Suprapubic skin (tissue), 4 donors: ENCODE data around the gene GEMIN8. TPM values are rescaled to one million over a fixed set of nuclear protein-coding genes. Genes with fewer than 3 reads are reported as not detected.

Experiments
- DNase-seq, 2 donors: peaks; one replicate each; pipeline ENCODE4 v3.0.0-alpha.2; 2019; ENCODE audit warnings: low spot score in 2 of 2
- H3K27ac ChIP-seq: fragments of 200-600 bp; sonication (generic); one replicate; pipeline ENCODE4 v1.5.1; 2019
- H3K27me3 ChIP-seq: fragments of 200-600 bp; sonication (generic); one replicate; pipeline ENCODE4 v1.5.1; 2019
- H3K36me3 ChIP-seq: fragments of 200-600 bp; sonication (generic); one replicate; pipeline ENCODE4 v1.5.1; 2019
- H3K4me1 ChIP-seq: fragments of 200-600 bp; sonication (generic); one replicate; pipeline ENCODE4 v1.5.1; 2019
- H3K4me3 ChIP-seq: fragments of 200-600 bp; sonication (generic); one replicate; pipeline ENCODE4 v1.5.1; 2019; ENCODE audit warnings: mild to moderate bottlenecking
- H3K9me3 ChIP-seq: fragments of 200-600 bp; sonication (generic); one replicate; pipeline ENCODE4 v1.5.1; 2019
- EP300 ChIP-seq: sonication (generic); formaldehyde crosslinking; IDR thresholded peaks from one replicate; pipeline ENCODE4 v1.6.1; 2017; ENCODE audit warnings: antibody characterized with exemption
- POLR2A ChIP-seq, 2 donors: fragments of 450-650 bp; IDR thresholded peaks; one replicate each; pipeline ENCODE4 v1.6.1; 2017; ENCODE audit warnings: antibody characterized with exemption in 2 of 2, mild to moderate bottlenecking in 2 of 2, moderate library complexity in 2 of 2
- POLR2AphosphoS5 ChIP-seq, 3 donors: sonication (generic); formaldehyde crosslinking; IDR thresholded peaks; one replicate each; pipeline ENCODE4 v1.6.1; 2017; ENCODE audit warnings: antibody characterized with exemption in 3 of 3
- WGBS: methylation state at CpG from one replicate; pipeline ENCODE4 v1.1.5; 2018; 5-methylcytosine and 5-hydroxymethylcytosine counted together
- total RNA-seq, 4 donors: library from RNA; depleted of rRNA; stranded (reverse); fragments of >200 nt; gene quantifications; one replicate each; pipeline ENCODE4 v1.1.0, GENCODE V29; 2016
- TF ChIP-seq, protein P1 (sequence below), 2 donors: fragments of 200-600 bp in 1 of 2; fragments of 450-650 bp in 1 of 2; sonication (generic) in 1 of 2; IDR thresholded peaks; one replicate each; pipeline ENCODE4 v1.5.1; 2016 to 2019; ENCODE audit warnings: antibody characterized with exemption in 2 of 2, mild to moderate bottlenecking in 1 of 2, moderate library complexity in 1 of 2

The GEMIN8 gene
- total RNA-seq, 4 donors from 2014 or later: 19.2 to 36.2 (median 22.3) TPM

- Histone ChIP-seq H3K4me1 (no peaks in the 10 kb centered on the region), H3K27me3 (no peaks in the 10 kb centered on the region), H3K27ac (no peak overlapping the region), H3K9me3 (no peaks in the 10 kb centered on the region), H3K36me3 (no peaks in the 10 kb centered on the region), H3K4me3 (no peak overlapping the region)
- WGBS: 70% methylated on average over 19 of the region's 19 CpGs
- DNase-seq: no peak
- no peak for TF ChIP-seq POLR2AphosphoS5 (IDR thresholded peaks at IDR 0.05)
- TF ChIP-seq, protein P1, sequence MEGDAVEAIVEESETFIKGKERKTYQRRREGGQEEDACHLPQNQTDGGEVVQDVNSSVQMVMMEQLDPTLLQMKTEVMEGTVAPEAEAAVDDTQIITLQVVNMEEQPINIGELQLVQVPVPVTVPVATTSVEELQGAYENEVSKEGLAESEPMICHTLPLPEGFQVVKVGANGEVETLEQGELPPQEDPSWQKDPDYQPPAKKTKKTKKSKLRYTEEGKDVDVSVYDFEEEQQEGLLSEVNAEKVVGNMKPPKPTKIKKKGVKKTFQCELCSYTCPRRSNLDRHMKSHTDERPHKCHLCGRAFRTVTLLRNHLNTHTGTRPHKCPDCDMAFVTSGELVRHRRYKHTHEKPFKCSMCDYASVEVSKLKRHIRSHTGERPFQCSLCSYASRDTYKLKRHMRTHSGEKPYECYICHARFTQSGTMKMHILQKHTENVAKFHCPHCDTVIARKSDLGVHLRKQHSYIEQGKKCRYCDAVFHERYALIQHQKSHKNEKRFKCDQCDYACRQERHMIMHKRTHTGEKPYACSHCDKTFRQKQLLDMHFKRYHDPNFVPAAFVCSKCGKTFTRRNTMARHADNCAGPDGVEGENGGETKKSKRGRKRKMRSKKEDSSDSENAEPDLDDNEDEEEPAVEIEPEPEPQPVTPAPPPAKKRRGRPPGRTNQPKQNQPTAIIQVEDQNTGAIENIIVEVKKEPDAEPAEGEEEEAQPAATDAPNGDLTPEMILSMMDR (IDR thresholded peaks at IDR 0.05): no peak
- no peak for TF ChIP-seq EP300
- no peak for TF ChIP-seq POLR2A (IDR thresholded peaks at IDR 0.05)
Observed at GRCh38 chrX:14064626-14065432, 35.1 kb upstream of the GEMIN8 start.

- Histone ChIP-seq H3K4me1 (no peaks in the 10 kb centered on the region), H3K27me3 (no peaks in the 10 kb centered on the region)
- WGBS: 76% methylated on average over 1 of the region's 1 CpG
Observed at GRCh38 chrX:14062524-14062923, 32.8 kb upstream of the GEMIN8 start.

GRCh38 chrX:14056206-14056605, 26.5 kb upstream of the GEMIN8 start:
- WGBS: 33% methylated on average over 1 of the region's 1 CpG
- H3K4me1 ChIP-seq: no peaks in the 10 kb centered on the region
- TF ChIP-seq, protein P1 (IDR thresholded peaks at IDR 0.05): no peak
- TF ChIP-seq EP300: no peak
- no peak for TF ChIP-seq POLR2AphosphoS5 (IDR thresholded peaks at IDR 0.05)
- TF ChIP-seq POLR2A (IDR thresholded peaks at IDR 0.05): no peak
- H3K27ac ChIP-seq: no peak overlapping the region
- H3K9me3 ChIP-seq: no peaks in the 10 kb centered on the region
- no peaks in the 10 kb centered on the region for H3K27me3 ChIP-seq
- DNase-seq: no peak
- no peaks in the 10 kb centered on the region for H3K36me3 ChIP-seq
- H3K4me3 ChIP-seq: no peak overlapping the region

More at GRCh38 chrX:14062524-14062923, 32.8 kb upstream of the GEMIN8 start:
- Histone ChIP-seq H3K36me3 (no peaks in the 10 kb centered on the region), H3K4me3 (no peak overlapping the region), H3K27ac (no peak overlapping the region), H3K9me3 (no peaks in the 10 kb centered on the region)
- TF ChIP-seq POLR2A (IDR thresholded peaks at IDR 0.05) (no peak), POLR2AphosphoS5 (IDR thresholded peaks at IDR 0.05) (no peak), EP300 (no peak)
- TF ChIP-seq, protein P1 (IDR thresholded peaks at IDR 0.05): no peak
- DNase-seq: no peak

DNA sequence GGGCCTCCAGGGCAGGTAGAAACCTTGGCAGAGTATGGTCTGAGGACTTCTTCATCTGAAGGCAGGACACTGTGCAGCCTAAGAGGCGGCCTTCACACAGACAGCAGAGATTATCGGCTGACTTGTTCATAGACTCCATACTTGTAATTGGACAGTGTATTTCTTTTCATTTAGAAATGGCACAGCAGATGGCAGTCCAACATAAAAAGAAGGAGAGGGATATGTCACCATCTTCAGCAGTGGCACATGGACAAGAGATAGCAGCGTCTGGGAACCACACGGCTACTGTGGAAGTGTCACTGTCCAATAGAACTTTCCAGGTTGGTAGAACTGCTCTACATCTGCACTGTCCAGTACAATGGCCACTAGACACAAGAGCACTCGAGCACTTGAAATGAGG, 21.7 kb upstream of the GEMIN8 start:
- no peaks in the 10 kb centered on the region for H3K36me3 ChIP-seq
- 65% methylated on average over 5 of the region's 5 CpGs for WGBS
- DNase-seq: no peak
- H3K4me3 ChIP-seq: no peak overlapping the region
- TF ChIP-seq, protein P1 (IDR thresholded peaks at IDR 0.05): no peak
- TF ChIP-seq POLR2A (IDR thresholded peaks at IDR 0.05) (no peak), POLR2AphosphoS5 (IDR thresholded peaks at IDR 0.05) (no peak), EP300 (no peak)
- no peaks in the 10 kb centered on the region for H3K9me3 ChIP-seq
- no peak overlapping the region for H3K27ac ChIP-seq
- no peaks in the 10 kb centered on the region for H3K4me1 ChIP-seq
- no peaks in the 10 kb centered on the region for H3K27me3 ChIP-seq

- Histone ChIP-seq H3K9me3 (no peaks in the 10 kb centered on the region), H3K4me3 (no peak overlapping the region), H3K4me1 (no peaks in the 10 kb centered on the region), H3K36me3 (no peaks in the 10 kb centered on the region), H3K27ac (no peak overlapping the region), H3K27me3 (no peaks in the 10 kb centered on the region)
- DNase-seq: no peak
- 58% methylated on average over 1 of the region's 1 CpG for WGBS
- no peak for TF ChIP-seq POLR2A (IDR thresholded peaks at IDR 0.05)
- TF ChIP-seq POLR2AphosphoS5 (IDR thresholded peaks at IDR 0.05): no peak
- TF ChIP-seq, protein P1 (IDR thresholded peaks at IDR 0.05): no peak
- no peak for TF ChIP-seq EP300
Observed at GRCh38 chrX:14050709-14051108, 21.0 kb upstream of the GEMIN8 start.
